ENCODE data around the gene GBF1. TPM values are rescaled to one million over a fixed set of nuclear protein-coding genes. Genes with fewer than 3 reads are reported as not detected.

Gene GBF1
- total and polyA plus RNA-seq, 2 of the 13 experiments (the other 11 are each of a cell fraction or from before 2014, with no cell fraction given) = 17.1 to 21.9 TPM

GRCh38 chr10:102420714-102421506 lies 175.6 kb downstream of the GBF1 start, which contains the start of gene FBXL15 (continued):
- no peak for TF ChIP-seq ZNF234 (CRISPR knock-in tag; conservative IDR thresholded peaks at IDR 0.05)
- no peak; the same call in 1 of the 2 replicates for TF ChIP-seq ZBTB42 (CRISPR knock-in tag; IDR thresholded peaks at IDR 0.05)
- 0 out of 2 replicates have a peak, but pooled peaks have one; percentile 61 for TF ChIP-seq ZNF772 (CRISPR knock-in tag; IDR thresholded peaks at IDR 0.05)
- TF ChIP-seq ZFX (CRISPR knock-in tag; IDR thresholded peaks at IDR 0.05; ENCODE audit: low read depth) = peak; percentile 98
- no peak for TF ChIP-seq NFKBIZ (CRISPR knock-in tag; IDR thresholded peaks at IDR 0.05)
- no peak for TF ChIP-seq ZNF253 (CRISPR knock-in tag; IDR thresholded peaks at IDR 0.05; ENCODE audit: borderline replicate concordance)
- TF ChIP-seq, protein P1, sequence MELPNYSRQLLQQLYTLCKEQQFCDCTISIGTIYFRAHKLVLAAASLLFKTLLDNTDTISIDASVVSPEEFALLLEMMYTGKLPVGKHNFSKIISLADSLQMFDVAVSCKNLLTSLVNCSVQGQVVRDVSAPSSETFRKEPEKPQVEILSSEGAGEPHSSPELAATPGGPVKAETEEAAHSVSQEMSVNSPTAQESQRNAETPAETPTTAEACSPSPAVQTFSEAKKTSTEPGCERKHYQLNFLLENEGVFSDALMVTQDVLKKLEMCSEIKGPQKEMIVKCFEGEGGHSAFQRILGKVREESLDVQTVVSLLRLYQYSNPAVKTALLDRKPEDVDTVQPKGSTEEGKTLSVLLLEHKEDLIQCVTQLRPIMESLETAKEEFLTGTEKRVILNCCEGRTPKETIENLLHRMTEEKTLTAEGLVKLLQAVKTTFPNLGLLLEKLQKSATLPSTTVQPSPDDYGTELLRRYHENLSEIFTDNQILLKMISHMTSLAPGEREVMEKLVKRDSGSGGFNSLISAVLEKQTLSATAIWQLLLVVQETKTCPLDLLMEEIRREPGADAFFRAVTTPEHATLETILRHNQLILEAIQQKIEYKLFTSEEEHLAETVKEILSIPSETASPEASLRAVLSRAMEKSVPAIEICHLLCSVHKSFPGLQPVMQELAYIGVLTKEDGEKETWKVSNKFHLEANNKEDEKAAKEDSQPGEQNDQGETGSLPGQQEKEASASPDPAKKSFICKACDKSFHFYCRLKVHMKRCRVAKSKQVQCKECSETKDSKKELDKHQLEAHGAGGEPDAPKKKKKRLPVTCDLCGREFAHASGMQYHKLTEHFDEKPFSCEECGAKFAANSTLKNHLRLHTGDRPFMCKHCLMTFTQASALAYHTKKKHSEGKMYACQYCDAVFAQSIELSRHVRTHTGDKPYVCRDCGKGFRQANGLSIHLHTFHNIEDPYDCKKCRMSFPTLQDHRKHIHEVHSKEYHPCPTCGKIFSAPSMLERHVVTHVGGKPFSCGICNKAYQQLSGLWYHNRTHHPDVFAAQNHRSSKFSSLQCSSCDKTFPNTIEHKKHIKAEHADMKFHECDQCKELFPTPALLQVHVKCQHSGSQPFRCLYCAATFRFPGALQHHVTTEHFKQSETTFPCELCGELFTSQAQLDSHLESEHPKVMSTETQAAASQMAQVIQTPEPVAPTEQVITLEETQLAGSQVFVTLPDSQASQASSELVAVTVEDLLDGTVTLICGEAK (IDR thresholded peaks at IDR 0.05) = peak; percentile 60
- TF ChIP-seq, protein P1 (CRISPR knock-in tag; IDR thresholded peaks at IDR 0.05) = peak; percentile 38; the same call in 1 of the 2 replicates
- no peak for TF ChIP-seq SAFB2 (CRISPR knock-in tag; IDR thresholded peaks at IDR 0.05; ENCODE audit: borderline replicate concordance, low read depth)
- no peak; the same call in 1 of the 2 replicates for TF ChIP-seq RERE (CRISPR knock-in tag; IDR thresholded peaks at IDR 0.05; ENCODE audit: low read depth)
- 0 out of 2 replicates have a peak, but pooled peaks have one; percentile 22 for TF ChIP-seq ZSCAN30 (CRISPR knock-in tag; IDR thresholded peaks at IDR 0.05)
- no peak for TF ChIP-seq KLF13 (CRISPR knock-in tag; IDR thresholded peaks at IDR 0.05)
- TF ChIP-seq ZNF121 (CRISPR knock-in tag; IDR thresholded peaks at IDR 0.05) = peak; percentile 18; the same call in 1 of the 2 replicates
